ENCODE data around the gene METTL26.

METTL26 gene

DNA sequence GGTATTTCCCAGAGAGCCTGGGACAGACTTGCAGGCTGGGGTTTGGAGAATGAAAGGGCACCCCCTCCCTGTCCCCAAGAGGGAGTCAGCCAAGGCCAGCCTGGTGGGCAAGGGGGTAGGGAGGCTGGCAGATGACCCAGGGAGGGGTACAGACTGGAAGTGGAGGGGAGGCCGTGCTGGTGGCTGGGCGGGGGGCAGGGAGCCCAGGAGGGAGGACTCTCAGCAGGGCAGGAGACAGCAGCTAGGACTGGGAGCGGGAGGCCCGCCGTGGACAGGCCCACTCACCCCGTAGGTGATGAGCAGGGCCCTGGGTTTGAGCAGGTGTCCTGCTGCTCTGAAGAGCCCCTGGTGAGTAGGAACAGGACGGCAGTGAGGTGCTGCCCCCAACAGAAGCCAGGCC, 1.1 kb downstream of the METTL26 start:
- peak overlapping the region; percentile 72 for H3K4me3 ChIP-seq (replicated peaks; ENCODE audit: insufficient read depth, low read length)
- TF ChIP-seq GABPA (IDR thresholded peaks at IDR 0.05; ENCODE audit: low read depth): no peak
- TF ChIP-seq, protein P1, sequence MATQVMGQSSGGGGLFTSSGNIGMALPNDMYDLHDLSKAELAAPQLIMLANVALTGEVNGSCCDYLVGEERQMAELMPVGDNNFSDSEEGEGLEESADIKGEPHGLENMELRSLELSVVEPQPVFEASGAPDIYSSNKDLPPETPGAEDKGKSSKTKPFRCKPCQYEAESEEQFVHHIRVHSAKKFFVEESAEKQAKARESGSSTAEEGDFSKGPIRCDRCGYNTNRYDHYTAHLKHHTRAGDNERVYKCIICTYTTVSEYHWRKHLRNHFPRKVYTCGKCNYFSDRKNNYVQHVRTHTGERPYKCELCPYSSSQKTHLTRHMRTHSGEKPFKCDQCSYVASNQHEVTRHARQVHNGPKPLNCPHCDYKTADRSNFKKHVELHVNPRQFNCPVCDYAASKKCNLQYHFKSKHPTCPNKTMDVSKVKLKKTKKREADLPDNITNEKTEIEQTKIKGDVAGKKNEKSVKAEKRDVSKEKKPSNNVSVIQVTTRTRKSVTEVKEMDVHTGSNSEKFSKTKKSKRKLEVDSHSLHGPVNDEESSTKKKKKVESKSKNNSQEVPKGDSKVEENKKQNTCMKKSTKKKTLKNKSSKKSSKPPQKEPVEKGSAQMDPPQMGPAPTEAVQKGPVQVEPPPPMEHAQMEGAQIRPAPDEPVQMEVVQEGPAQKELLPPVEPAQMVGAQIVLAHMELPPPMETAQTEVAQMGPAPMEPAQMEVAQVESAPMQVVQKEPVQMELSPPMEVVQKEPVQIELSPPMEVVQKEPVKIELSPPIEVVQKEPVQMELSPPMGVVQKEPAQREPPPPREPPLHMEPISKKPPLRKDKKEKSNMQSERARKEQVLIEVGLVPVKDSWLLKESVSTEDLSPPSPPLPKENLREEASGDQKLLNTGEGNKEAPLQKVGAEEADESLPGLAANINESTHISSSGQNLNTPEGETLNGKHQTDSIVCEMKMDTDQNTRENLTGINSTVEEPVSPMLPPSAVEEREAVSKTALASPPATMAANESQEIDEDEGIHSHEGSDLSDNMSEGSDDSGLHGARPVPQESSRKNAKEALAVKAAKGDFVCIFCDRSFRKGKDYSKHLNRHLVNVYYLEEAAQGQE (IDR thresholded peaks at IDR 0.05; ENCODE audit: insufficient replicate concordance, low read depth): no peak
- H3K27ac ChIP-seq (replicated peaks): no peak overlapping the region
- DNase-seq (ENCODE audit: low read depth in 1 of 2, low spot score in 1 of 2): no peak
- H3K27me3 ChIP-seq (ENCODE audit: insufficient read depth, poor library complexity, severe bottlenecking): no peaks in the 10 kb centered on the region

DNA sequence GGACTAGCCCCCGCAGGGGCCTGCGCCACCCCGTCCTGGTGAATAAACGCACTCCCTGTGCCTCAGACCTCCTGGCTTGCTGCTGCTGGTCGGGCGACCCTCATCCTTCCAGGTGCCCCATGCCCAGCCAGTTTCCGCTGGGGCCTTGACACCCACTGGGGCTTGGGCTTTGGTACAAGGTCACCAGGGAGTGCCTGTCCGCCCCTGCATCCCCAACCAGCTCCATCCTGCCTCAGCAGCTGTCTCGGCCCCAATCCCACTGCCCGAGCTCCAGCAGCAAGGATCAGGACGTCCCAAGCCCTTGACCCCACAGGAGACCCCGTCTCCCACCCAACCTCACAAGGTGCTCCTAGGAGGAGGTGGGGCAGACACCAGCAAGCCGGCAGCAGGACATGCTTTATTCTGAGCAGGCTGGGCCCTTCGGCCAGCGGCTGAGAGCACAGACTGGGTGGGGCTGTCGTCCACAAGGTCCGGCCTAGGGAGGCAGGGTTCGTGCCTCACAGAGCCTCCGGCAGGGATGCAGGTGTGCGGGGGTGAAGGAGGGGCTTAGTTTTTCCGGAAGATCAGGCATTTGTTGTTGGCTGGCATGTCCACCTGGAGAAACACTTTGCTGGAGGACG, 1.9 kb downstream of the METTL26 start:
- no peaks in the 10 kb centered on the region for H3K27me3 ChIP-seq (ENCODE audit: insufficient read depth, poor library complexity, severe bottlenecking)
- no peak overlapping the region for H3K4me3 ChIP-seq (replicated peaks; ENCODE audit: insufficient read depth, low read length)
- TF ChIP-seq, protein P2, sequence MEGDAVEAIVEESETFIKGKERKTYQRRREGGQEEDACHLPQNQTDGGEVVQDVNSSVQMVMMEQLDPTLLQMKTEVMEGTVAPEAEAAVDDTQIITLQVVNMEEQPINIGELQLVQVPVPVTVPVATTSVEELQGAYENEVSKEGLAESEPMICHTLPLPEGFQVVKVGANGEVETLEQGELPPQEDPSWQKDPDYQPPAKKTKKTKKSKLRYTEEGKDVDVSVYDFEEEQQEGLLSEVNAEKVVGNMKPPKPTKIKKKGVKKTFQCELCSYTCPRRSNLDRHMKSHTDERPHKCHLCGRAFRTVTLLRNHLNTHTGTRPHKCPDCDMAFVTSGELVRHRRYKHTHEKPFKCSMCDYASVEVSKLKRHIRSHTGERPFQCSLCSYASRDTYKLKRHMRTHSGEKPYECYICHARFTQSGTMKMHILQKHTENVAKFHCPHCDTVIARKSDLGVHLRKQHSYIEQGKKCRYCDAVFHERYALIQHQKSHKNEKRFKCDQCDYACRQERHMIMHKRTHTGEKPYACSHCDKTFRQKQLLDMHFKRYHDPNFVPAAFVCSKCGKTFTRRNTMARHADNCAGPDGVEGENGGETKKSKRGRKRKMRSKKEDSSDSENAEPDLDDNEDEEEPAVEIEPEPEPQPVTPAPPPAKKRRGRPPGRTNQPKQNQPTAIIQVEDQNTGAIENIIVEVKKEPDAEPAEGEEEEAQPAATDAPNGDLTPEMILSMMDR (IDR thresholded peaks at IDR 0.05; ENCODE audit: insufficient read depth, low read length): no peak
- TF ChIP-seq, protein P1 (IDR thresholded peaks at IDR 0.05; ENCODE audit: insufficient replicate concordance, low read depth): no peak
- TF ChIP-seq GABPA (IDR thresholded peaks at IDR 0.05; ENCODE audit: low read depth): no peak
- TF ChIP-seq POLR2AphosphoS5 (IDR thresholded peaks at IDR 0.05; ENCODE audit: low read depth): no peak
- no peak for TF ChIP-seq SPI1 (IDR thresholded peaks at IDR 0.05; ENCODE audit: borderline replicate concordance, low read depth)
- no peak for DNase-seq (ENCODE audit: low read depth in 1 of 2, low spot score in 1 of 2)
- H3K27ac ChIP-seq (replicated peaks): no peak overlapping the region

DNA sequence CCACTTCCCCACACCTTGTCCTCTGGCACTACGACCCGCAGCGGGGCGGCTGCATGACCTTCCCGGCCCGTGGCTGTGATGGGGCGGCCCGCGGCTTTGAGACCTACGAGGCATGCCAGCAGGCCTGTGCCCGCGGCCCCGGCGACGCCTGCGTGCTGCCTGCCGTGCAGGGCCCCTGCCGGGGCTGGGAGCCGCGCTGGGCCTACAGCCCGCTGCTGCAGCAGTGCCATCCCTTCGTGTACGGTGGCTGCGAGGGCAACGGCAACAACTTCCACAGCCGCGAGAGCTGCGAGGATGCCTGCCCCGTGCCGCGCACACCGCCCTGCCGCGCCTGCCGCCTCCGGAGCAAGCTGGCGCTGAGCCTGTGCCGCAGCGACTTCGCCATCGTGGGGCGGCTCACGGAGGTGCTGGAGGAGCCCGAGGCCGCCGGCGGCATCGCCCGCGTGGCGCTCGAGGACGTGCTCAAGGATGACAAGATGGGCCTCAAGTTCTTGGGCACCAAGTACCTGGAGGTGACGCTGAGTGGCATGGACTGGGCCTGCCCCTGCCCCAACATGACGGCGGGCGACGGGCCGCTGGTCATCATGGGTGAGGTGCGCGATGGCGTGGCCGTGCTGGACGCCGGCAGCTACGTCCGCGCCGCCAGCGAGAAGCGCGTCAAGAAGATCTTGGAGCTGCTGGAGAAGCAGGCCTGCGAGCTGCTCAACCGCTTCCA, 2.6 kb downstream of the METTL26 start:
- H3K27me3 ChIP-seq (ENCODE audit: insufficient read depth, poor library complexity, severe bottlenecking): no peaks in the 10 kb centered on the region
- H3K27ac ChIP-seq (replicated peaks): no peak overlapping the region
- H3K4me3 ChIP-seq (replicated peaks; ENCODE audit: insufficient read depth, low read length): no peak overlapping the region
- DNase-seq (ENCODE audit: low read depth in 1 of 2, low spot score in 1 of 2): no peak
- TF ChIP-seq, protein P1 (IDR thresholded peaks at IDR 0.05; ENCODE audit: insufficient replicate concordance, low read depth): no peak
- TF ChIP-seq SPI1 (IDR thresholded peaks at IDR 0.05; ENCODE audit: borderline replicate concordance, low read depth): no peak
